NK-92 (cell line): ENCODE measurements around the gene GDPGP1.

Experiments used
- DNase-seq: peaks from one replicate; lab custom pipeline; 2025; ENCODE audit not compliant: unreplicated experiment; lab: John Stamatoyannopoulos, UW

GDPGP1 gene

GRCh38 chr15:90294601-90295269 is 60.7 kb downstream of the GDPGP1 start:
- DNase-seq = no peak

DNA sequence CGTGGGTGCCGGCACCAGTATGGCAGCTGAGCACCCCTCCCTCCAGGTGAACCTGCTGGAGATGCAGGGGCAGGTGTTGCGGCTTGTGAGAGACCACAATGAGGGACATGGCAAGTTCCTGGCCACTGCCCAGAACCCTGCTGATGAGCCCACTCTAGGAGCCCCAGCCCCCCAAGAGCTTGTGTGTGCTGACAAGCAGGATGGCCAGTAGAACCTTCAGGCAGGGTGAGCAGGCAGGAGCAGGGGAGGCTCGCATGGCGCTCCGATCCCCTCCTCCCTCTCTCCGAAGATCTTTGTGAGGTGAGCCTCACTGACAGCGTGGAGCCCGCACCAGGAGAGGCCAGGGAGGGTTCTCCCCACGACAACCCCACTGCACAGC is 61.2 kb downstream of the GDPGP1 start:
- DNase-seq = no peak
